Non-pigmented ciliary epithelial cell (primary cell): ENCODE measurements around the gene PTPN7.
A peak's percentile ranks its signal among the peaks of the same experiment; 100 is the strongest.
"Not testable (repeated sequence)": the region's sequence is repeated elsewhere in the genome, so short reads cannot be mapped to it uniquely, and the experiment has no call there.

Experiments
- DNase-seq: peaks from one replicate; pipeline ENCODE4 v3.0.0-alpha.2; 2010; ENCODE audit warnings: low read depth

The PTPN7 gene

GRCh38 chr1:202160377-202160940 is at the start of gene PTPN7:
Gene PTPN7 (minus strand): TSS chr1:202160602. CDS start chr1:202159402, 1,200 bp downstream.
- DNase-seq = no peak

GRCh38 chr1:202208351-202208857 is 48.0 kb upstream of the PTPN7 start:
- DNase-seq = no peak

GRCh38 chr1:202207292-202207691 is 46.9 kb upstream of the PTPN7 start:
- DNase-seq = peak; percentile 36

GRCh38 chr1:202205523-202206190 is 45.3 kb upstream of the PTPN7 start:
- DNase-seq = no peak

GRCh38 chr1:202204065-202204464 is 43.7 kb upstream of the PTPN7 start:
- no peak for DNase-seq

- DNase-seq = no peak
Measured at GRCh38 chr1:202203238-202204039, 43.0 kb upstream of the PTPN7 start.

- no peak for DNase-seq
Measured at GRCh38 chr1:202202500-202203168, 42.2 kb upstream of the PTPN7 start.

- DNase-seq = no peak
Measured at GRCh38 chr1:202201971-202202370, 41.6 kb upstream of the PTPN7 start.

GRCh38 chr1:202201266-202201665 is 40.9 kb upstream of the PTPN7 start:
- no peak for DNase-seq

GRCh38 chr1:202200669-202201068 is 40.3 kb upstream of the PTPN7 start:
- DNase-seq = no peak

GRCh38 chr1:202200112-202200548 is 39.7 kb upstream of the PTPN7 start:
- no peak for DNase-seq

GRCh38 chr1:202199040-202199889 is 38.9 kb upstream of the PTPN7 start:
- DNase-seq = no peak

- no peak for DNase-seq
Measured at GRCh38 chr1:202198366-202198724, 37.9 kb upstream of the PTPN7 start.

- DNase-seq = no peak
Measured at GRCh38 chr1:202197653-202198365, 37.4 kb upstream of the PTPN7 start.

- no peak for DNase-seq
Measured at GRCh38 chr1:202194328-202194648, 33.9 kb upstream of the PTPN7 start.

GRCh38 chr1:202193614-202194327 is 33.4 kb upstream of the PTPN7 start, which contains the start of gene LGR6:
Gene LGR6 (plus strand): TSS chr1:202193799. CDS start chr1:202193990, 191 bp downstream.
- DNase-seq = no peak

- DNase-seq = no peak
Measured at GRCh38 chr1:202192770-202193613, 32.6 kb upstream of the PTPN7 start.

- DNase-seq = not testable (repeated sequence)
Measured at GRCh38 chr1:202191391-202191790, 31.0 kb upstream of the PTPN7 start.
